ENCODE results near the gene MRPL52.

- TF ChIP-seq MAX (IDR thresholded peaks at IDR 0.05) (no peak), ZFP36 (IDR thresholded peaks at IDR 0.05; ENCODE audit: borderline replicate concordance, partially characterized antibody) (no peak), POLR2AphosphoS2 (conservative IDR thresholded peaks at IDR 0.05; ENCODE audit: low read length) (no peak), CEBPB (IDR thresholded peaks at IDR 0.05) (no peak), KDM5A (IDR thresholded peaks at IDR 0.05) (no peak), NR3C1 (IDR thresholded peaks at IDR 0.05) (no peak), RAD21 (conservative IDR thresholded peaks at IDR 0.05 in 1 of 2, IDR thresholded peaks at IDR 0.05 in 1 of 2) (no peak), CTCF (IDR thresholded peaks at IDR 0.05) (no peak), SMC3 (IDR thresholded peaks at IDR 0.05) (no peak), RCOR1 (IDR thresholded peaks at IDR 0.05; ENCODE audit: low read depth, low read length) (no peak), HDAC2 (IDR thresholded peaks at IDR 0.05) (no peak), HMGXB4 (CRISPR knock-in tag; IDR thresholded peaks at IDR 0.05; ENCODE audit: borderline replicate concordance) (no peak)
These were observed 8.9 kb downstream of the MRPL52 start for GRCh38 chr14:22838631-22839041.

Data from A549 (cell line).